Measurements from ENCODE around the gene LAMA3.

LAMA3 gene

DNA sequence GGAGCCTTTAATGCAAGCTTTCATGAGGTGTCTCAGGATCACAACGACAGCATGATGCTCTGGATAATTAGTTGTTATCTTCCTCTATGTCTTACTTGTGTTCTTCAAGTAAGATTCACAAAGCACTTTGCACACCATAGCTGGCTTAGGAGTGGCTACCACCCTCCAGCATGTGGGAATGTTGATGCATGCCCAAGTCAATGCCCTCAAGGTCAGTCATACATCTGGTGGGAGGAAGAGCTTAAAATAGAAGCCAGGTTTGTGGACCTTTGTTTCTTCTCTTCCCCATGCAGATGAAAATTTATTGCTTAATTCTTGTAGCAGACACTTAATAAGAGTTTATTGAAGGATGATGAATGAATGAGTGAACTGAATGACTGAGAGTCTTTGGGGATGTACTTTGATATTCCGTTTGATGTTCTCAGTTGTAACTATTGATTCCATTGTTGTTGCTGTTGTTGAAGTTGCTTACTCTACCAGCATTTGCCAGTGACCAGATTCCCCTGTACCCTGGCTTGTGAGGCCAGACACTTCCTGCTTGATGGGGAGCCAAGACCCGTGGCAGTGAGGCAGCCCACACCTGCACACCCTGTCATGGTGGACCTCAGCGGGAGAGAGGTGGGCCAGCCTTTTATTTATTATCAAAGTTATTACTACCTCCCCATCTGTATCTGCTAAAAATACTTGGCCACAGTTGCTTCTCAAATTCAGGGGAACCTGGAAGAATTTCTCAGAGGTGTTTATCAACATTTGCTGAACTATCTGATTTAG lies 137.8 kb downstream of the LAMA3 start:
- TF ChIP-seq, protein P1, sequence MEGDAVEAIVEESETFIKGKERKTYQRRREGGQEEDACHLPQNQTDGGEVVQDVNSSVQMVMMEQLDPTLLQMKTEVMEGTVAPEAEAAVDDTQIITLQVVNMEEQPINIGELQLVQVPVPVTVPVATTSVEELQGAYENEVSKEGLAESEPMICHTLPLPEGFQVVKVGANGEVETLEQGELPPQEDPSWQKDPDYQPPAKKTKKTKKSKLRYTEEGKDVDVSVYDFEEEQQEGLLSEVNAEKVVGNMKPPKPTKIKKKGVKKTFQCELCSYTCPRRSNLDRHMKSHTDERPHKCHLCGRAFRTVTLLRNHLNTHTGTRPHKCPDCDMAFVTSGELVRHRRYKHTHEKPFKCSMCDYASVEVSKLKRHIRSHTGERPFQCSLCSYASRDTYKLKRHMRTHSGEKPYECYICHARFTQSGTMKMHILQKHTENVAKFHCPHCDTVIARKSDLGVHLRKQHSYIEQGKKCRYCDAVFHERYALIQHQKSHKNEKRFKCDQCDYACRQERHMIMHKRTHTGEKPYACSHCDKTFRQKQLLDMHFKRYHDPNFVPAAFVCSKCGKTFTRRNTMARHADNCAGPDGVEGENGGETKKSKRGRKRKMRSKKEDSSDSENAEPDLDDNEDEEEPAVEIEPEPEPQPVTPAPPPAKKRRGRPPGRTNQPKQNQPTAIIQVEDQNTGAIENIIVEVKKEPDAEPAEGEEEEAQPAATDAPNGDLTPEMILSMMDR (IDR thresholded peaks at IDR 0.05; ENCODE audit: control insufficient read depth, insufficient read depth, low read depth, low read length, missing control alignments) = no peak
- no peak for DNase-seq (ENCODE audit: low read depth)
- H3K4me3 ChIP-seq (ENCODE audit: control insufficient read depth, low read depth, low read length) = no peak overlapping the region

DNA sequence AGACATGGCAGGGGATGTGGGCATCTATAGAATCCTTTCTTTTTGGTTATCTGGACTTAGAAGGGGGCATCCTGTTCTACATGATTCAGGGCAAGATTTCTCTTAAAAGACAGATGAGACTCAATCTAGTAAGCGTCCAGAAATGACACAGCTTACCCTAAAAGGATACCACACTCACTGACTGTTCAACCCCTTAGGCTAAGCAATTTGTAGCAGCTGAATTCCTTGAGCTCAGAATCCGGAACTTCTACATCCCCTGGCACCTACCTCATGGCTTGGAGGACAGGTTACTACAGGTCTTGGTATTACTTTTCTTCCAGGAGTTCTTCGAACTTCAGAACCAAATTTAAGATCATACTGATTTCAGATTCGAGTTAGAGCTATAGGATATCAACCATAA lies 138.4 kb downstream of the LAMA3 start:
- no peak for DNase-seq (ENCODE audit: low read depth)
- no peak overlapping the region for H3K4me3 ChIP-seq (ENCODE audit: control insufficient read depth, low read depth, low read length)
- TF ChIP-seq, protein P1 (IDR thresholded peaks at IDR 0.05; ENCODE audit: control insufficient read depth, insufficient read depth, low read depth, low read length, missing control alignments) = no peak

DNA sequence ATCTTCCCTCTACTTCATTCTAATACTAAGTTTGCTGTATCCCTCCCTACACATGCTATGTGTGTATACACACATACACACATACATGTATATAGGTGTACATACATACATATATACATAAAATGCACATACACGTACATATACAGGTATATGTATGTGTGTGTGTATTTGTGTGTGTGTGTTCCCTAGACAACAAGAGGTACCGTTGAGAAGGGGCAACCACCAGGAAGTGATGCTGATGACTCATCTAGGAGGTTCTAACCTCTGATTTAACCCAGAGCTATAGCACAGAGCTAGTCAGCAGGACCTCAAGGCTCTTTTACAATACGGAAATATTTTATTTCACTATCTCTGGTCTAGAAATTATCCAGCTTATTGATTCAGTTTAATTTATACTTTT lies 139.2 kb downstream of the LAMA3 start:
- TF ChIP-seq, protein P1 (IDR thresholded peaks at IDR 0.05; ENCODE audit: control insufficient read depth, insufficient read depth, low read depth, low read length, missing control alignments) = no peak
- DNase-seq (ENCODE audit: low read depth) = no peak
- no peak overlapping the region for H3K4me3 ChIP-seq (ENCODE audit: control insufficient read depth, low read depth, low read length)

DNA sequence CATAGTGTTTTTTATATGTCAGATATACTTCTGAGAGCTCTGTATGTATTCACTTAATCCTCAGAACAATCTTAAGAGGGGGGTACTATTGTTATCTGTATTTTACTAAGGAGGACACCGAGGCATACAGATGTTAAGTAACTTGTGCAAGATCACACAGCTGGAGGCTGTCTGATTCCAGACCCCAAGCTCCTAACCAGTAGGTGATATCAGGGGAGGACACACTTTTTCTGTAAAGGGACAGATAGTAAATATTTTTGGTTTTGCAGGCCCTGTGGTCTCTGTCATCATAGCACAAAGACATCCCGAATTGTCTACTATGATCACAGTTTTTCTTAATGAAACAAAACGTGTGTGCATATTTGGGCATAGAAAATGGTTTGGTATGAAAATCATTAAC lies 143.7 kb downstream of the LAMA3 start:
- DNase-seq (ENCODE audit: low read depth) = no peak
- TF ChIP-seq, protein P1 (IDR thresholded peaks at IDR 0.05; ENCODE audit: control insufficient read depth, insufficient read depth, low read depth, low read length, missing control alignments) = no peak
- no peak overlapping the region for H3K4me3 ChIP-seq (ENCODE audit: control insufficient read depth, low read depth, low read length)

DNA sequence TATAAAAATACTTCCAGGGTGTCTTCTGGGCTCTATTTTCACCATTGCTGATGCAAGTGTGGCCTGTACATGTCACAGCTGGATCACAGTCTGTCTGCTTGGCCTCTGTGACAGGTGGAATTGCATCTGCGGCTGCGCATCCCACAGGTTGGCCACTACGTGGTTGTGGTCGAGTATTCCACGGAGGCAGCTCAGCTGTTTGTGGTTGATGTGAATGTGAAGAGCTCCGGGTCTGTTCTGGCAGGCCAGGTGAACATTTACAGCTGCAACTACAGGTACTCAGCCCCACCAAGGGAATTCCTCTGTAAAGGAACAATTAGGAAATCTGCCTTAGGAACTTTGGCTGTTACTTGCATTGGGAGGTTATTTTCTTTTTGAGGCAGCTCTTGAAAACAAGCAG lies 144.5 kb downstream of the LAMA3 start:
- no peak overlapping the region for H3K4me3 ChIP-seq (ENCODE audit: control insufficient read depth, low read depth, low read length)
- DNase-seq (ENCODE audit: low read depth) = no peak
- TF ChIP-seq, protein P1 (IDR thresholded peaks at IDR 0.05; ENCODE audit: control insufficient read depth, insufficient read depth, low read depth, low read length, missing control alignments) = no peak

DNA sequence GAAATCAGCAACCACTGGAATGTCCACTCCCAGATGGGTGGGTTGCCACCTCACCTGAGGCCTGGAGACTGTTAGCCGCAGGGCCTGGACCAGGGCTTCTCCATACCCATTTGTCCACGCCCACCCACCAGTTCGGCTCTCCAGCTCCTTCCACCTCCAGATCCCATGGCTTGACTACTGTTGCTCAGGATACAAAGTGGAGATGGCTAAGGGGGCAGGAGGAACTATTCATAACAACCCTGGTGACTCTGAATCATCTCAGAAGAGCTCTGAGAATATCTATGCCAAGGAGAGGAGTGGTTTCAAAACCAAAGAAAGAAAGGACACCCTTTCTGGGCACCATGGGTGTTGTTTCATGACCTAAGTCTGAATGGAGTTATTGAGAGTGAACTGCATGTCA lies 145.8 kb downstream of the LAMA3 start:
- H3K4me3 ChIP-seq (ENCODE audit: control insufficient read depth, low read depth, low read length) = no peak overlapping the region
- TF ChIP-seq, protein P1 (IDR thresholded peaks at IDR 0.05; ENCODE audit: control insufficient read depth, insufficient read depth, low read depth, low read length, missing control alignments) = no peak
- DNase-seq (ENCODE audit: low read depth) = no peak

Measured in AG09309 (cell line).